HEK293 (cell line): ENCODE data around the gene DLG1.

ENCODE experiments used
- FEZF1 ChIP-seq: fragments of 450-650 bp; formaldehyde crosslinking; IDR thresholded peaks from 2 replicates; pipeline ENCODE4 v1.5.1; 2016; ENCODE audit warnings: missing biosample characterization, missing genetic modification characterization
- GLIS1 ChIP-seq: fragments of 450-650 bp; formaldehyde crosslinking; IDR thresholded peaks from 2 replicates; pipeline ENCODE4 v1.5.1; 2016; ENCODE audit warnings: missing biosample characterization, missing genetic modification characterization
- GLIS2 ChIP-seq: fragments of 450-650 bp; formaldehyde crosslinking; IDR thresholded peaks from 2 replicates; pipeline ENCODE4 v1.5.1; 2016; ENCODE audit warnings: missing biosample characterization, missing genetic modification characterization
- IKZF3 ChIP-seq: fragments of 450-650 bp; IDR thresholded peaks from 2 replicates; pipeline ENCODE4 v1.5.0; 2018; ENCODE audit warnings: missing biosample characterization, mild to moderate bottlenecking, missing genetic modification characterization, moderate library complexity
- PRDM4 ChIP-seq: fragments of 450-650 bp; formaldehyde crosslinking; IDR thresholded peaks from 2 replicates; pipeline ENCODE4 v1.5.1; 2017; ENCODE audit warnings: missing biosample characterization, missing genetic modification characterization
- TCF7L2 ChIP-seq: IDR thresholded peaks from 2 replicates; pipeline ENCODE4 v1.6.1; 2011; ENCODE audit warnings: low read depth, mild to moderate bottlenecking, inconsistent platforms, low read length, moderate library complexity, borderline replicate concordance
- ZBTB49 ChIP-seq: fragments of 450-650 bp; formaldehyde crosslinking; IDR thresholded peaks from 2 replicates; pipeline ENCODE4 v1.5.1; 2016; ENCODE audit warnings: missing biosample characterization, missing genetic modification characterization, low read depth
- ZBTB7A ChIP-seq: fragments of 450-650 bp; formaldehyde crosslinking; IDR thresholded peaks from 2 replicates; pipeline ENCODE4 v1.5.1; 2016; ENCODE audit warnings: low read depth, missing biosample characterization, missing genetic modification characterization
- ZBTB8A ChIP-seq: fragments of 450-650 bp; formaldehyde crosslinking; IDR thresholded peaks from 2 replicates; pipeline ENCODE4 v1.5.1; 2016; ENCODE audit warnings: missing biosample characterization, missing genetic modification characterization
- ZFHX2 ChIP-seq: fragments of 450-650 bp; formaldehyde crosslinking; conservative IDR thresholded peaks from 2 replicates; pipeline ENCODE4 v1.5.1; 2016; ENCODE audit warnings: missing biosample characterization, missing genetic modification characterization
- ZFP37 ChIP-seq: fragments of 450-650 bp; formaldehyde crosslinking; IDR thresholded peaks from 2 replicates; pipeline ENCODE4 v1.5.1; 2016; ENCODE audit warnings: missing biosample characterization, missing genetic modification characterization
- ZIC2 ChIP-seq: fragments of 450-650 bp; formaldehyde crosslinking; IDR thresholded peaks from 2 replicates; pipeline ENCODE4 v1.5.1; 2016; ENCODE audit warnings: missing biosample characterization, missing genetic modification characterization
- ZNF133 ChIP-seq: fragments of 450-650 bp; formaldehyde crosslinking; IDR thresholded peaks from 2 replicates; pipeline ENCODE4 v1.5.1; 2016; ENCODE audit warnings: missing biosample characterization, missing genetic modification characterization
- ZNF175 ChIP-seq: fragments of 450-650 bp; formaldehyde crosslinking; IDR thresholded peaks from 2 replicates; pipeline ENCODE4 v1.5.1; 2016; ENCODE audit warnings: missing biosample characterization, missing genetic modification characterization
- ZNF24 ChIP-seq: fragments of 450-650 bp; formaldehyde crosslinking; IDR thresholded peaks from 2 replicates; pipeline ENCODE4 v1.5.1; 2016; ENCODE audit warnings: missing biosample characterization, missing genetic modification characterization
- ZNF324 ChIP-seq: fragments of 450-650 bp; formaldehyde crosslinking; IDR thresholded peaks from 2 replicates; pipeline ENCODE4 v1.5.1; 2016; ENCODE audit warnings: missing biosample characterization, missing genetic modification characterization
- ZNF37A ChIP-seq: fragments of 450-650 bp; IDR thresholded peaks from 2 replicates; pipeline ENCODE4 v1.5.1; 2018; ENCODE audit warnings: missing biosample characterization, missing genetic modification characterization
- ZNF404 ChIP-seq: fragments of 450-650 bp; formaldehyde crosslinking; IDR thresholded peaks from 2 replicates; pipeline ENCODE4 v1.5.1; 2017; ENCODE audit warnings: missing biosample characterization, missing genetic modification characterization
- ZNF433 ChIP-seq: fragments of 450-650 bp; formaldehyde crosslinking; IDR thresholded peaks from 2 replicates; pipeline ENCODE4 v1.5.1; 2016; ENCODE audit warnings: missing biosample characterization, missing genetic modification characterization, low read depth
- ZNF48 ChIP-seq: fragments of 450-650 bp; formaldehyde crosslinking; IDR thresholded peaks from 2 replicates; pipeline ENCODE4 v1.5.1; 2016; ENCODE audit warnings: missing biosample characterization, missing genetic modification characterization
- ZNF549 ChIP-seq: fragments of 450-650 bp; IDR thresholded peaks from 2 replicates; pipeline ENCODE4 v1.5.1; 2018; ENCODE audit warnings: missing biosample characterization, missing genetic modification characterization, mild to moderate bottlenecking, inconsistent platforms, moderate library complexity
- ZNF600 ChIP-seq: fragments of 450-650 bp; formaldehyde crosslinking; IDR thresholded peaks from 2 replicates; pipeline ENCODE4 v1.5.1; 2016; ENCODE audit warnings: missing biosample characterization, missing genetic modification characterization
- ZNF768 ChIP-seq: fragments of 450-650 bp; formaldehyde crosslinking; IDR thresholded peaks from 2 replicates; pipeline ENCODE4 v1.5.1; 2018; ENCODE audit warnings: missing biosample characterization, mild to moderate bottlenecking, missing genetic modification characterization
- ZSCAN4 ChIP-seq: fragments of 450-650 bp; formaldehyde crosslinking; IDR thresholded peaks from 2 replicates; pipeline ENCODE4 v1.5.1; 2017; ENCODE audit warnings: missing biosample characterization, missing genetic modification characterization
- TF ChIP-seq, protein P1 (sequence below): fragments of 450-650 bp; formaldehyde crosslinking; IDR thresholded peaks from 2 replicates; pipeline ENCODE4 v1.5.1; 2016; ENCODE audit warnings: missing biosample characterization, missing genetic modification characterization
- TF ChIP-seq, protein P2 (sequence below): fragments of 450-650 bp; formaldehyde crosslinking; optimal IDR thresholded peaks from 2 replicates; pipeline ENCODE3; 2016; ENCODE audit warnings: missing biosample characterization, mild to moderate bottlenecking, missing genetic modification characterization
- TF ChIP-seq, protein P3 (sequence below): fragments of 450-650 bp; formaldehyde crosslinking; IDR thresholded peaks from 2 replicates; pipeline ENCODE4 v1.5.1; 2016; ENCODE audit warnings: missing biosample characterization, missing genetic modification characterization
- TF ChIP-seq, protein P4 (sequence below): fragments of 450-650 bp; formaldehyde crosslinking; IDR thresholded peaks from 2 replicates; pipeline ENCODE4 v1.5.1; 2016; ENCODE audit warnings: missing biosample characterization, missing genetic modification characterization

Gene DLG1

DNA sequence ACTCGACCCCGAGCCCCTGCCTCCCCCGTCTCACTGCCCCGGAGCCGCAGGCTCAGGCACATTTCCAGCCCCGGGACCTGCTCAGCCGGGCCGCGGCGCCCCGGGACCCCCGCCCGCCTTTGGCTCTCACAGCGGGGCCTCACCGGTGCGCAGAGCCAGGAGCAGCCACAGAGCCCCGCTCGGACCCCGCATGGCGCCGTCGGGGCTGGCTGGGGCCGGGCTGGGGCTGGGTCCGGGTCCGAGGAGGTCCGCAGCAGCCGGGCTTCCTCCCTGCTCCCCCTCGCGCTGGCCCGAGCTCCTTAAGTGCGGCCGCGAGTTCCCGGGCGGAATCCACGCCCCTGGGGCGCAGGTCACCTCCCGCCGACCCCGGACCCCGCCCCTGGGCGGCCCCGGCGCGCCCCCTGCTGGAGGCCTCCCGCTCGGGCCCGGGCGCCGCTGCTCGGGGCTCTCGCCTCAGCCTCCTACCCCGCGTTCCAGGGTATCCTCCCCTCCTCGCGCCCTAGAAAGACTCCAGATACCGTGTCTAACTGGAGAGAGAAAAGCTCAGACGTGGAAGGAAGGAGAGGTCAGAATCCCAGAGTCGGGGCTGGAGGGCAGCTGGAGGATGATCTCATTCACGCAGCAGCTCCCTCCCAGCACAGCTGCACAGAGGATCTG, 268.8 kb downstream of the DLG1 start, which contains the start of gene MELTF (continued):
- TF ChIP-seq ZBTB49 (tag by site-specific recombination) (no peak), FEZF1 (tag by site-specific recombination) (no peak), ZNF404 (tag by site-specific recombination) (no peak), GLIS1 (tag by site-specific recombination) (peak; percentile 31; the same call in 1 of the 2 replicates), GLIS2 (tag by site-specific recombination) (peak; percentile 51; the same call in 1 of the 2 replicates), ZNF600 (tag by site-specific recombination) (no peak), ZNF768 (tag by site-specific recombination) (no peak), ZFHX2 (tag by site-specific recombination) (no peak), ZFP37 (tag by site-specific recombination) (no peak), ZSCAN4 (tag by site-specific recombination) (no peak), ZBTB7A (tag by site-specific recombination) (no peak), ZNF175 (tag by site-specific recombination) (no peak), ZNF48 (tag by site-specific recombination) (no peak), ZNF133 (tag by site-specific recombination) (no peak), ZBTB8A (peak; percentile 47; the same call in 1 of the 2 replicates), TCF7L2 (no peak), ZNF37A (tag by site-specific recombination) (no peak), ZIC2 (peak; percentile 55), ZNF24 (tag by site-specific recombination) (no peak), ZNF324 (no peak), ZNF549 (tag by site-specific recombination) (no peak), PRDM4 (no peak), ZNF433 (tag by site-specific recombination) (no peak), IKZF3 (peak; percentile 74)
- TF ChIP-seq, protein P1, sequence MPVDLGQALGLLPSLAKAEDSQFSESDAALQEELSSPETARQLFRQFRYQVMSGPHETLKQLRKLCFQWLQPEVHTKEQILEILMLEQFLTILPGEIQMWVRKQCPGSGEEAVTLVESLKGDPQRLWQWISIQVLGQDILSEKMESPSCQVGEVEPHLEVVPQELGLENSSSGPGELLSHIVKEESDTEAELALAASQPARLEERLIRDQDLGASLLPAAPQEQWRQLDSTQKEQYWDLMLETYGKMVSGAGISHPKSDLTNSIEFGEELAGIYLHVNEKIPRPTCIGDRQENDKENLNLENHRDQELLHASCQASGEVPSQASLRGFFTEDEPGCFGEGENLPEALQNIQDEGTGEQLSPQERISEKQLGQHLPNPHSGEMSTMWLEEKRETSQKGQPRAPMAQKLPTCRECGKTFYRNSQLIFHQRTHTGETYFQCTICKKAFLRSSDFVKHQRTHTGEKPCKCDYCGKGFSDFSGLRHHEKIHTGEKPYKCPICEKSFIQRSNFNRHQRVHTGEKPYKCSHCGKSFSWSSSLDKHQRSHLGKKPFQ (tag by site-specific recombination): no peak
- TF ChIP-seq, protein P2, sequence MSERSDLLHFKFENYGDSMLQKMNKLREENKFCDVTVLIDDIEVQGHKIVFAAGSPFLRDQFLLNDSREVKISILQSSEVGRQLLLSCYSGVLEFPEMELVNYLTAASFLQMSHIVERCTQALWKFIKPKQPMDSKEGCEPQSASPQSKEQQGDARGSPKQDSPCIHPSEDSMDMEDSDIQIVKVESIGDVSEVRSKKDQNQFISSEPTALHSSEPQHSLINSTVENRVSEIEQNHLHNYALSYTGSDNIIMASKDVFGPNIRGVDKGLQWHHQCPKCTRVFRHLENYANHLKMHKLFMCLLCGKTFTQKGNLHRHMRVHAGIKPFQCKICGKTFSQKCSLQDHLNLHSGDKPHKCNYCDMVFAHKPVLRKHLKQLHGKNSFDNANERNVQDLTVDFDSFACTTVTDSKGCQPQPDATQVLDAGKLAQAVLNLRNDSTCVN (tag by site-specific recombination): peak; percentile 46
- TF ChIP-seq, protein P3, sequence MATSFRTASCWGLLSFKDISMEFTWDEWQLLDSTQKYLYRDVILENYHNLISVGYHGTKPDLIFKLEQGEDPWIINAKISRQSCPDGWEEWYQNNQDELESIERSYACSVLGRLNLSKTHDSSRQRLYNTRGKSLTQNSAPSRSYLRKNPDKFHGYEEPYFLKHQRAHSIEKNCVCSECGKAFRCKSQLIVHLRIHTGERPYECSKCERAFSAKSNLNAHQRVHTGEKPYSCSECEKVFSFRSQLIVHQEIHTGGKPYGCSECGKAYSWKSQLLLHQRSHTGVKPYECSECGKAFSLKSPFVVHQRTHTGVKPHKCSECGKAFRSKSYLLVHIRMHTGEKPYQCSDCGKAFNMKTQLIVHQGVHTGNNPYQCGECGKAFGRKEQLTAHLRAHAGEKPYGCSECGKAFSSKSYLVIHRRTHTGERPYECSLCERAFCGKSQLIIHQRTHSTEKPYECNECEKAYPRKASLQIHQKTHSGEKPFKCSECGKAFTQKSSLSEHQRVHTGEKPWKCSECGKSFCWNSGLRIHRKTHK: no peak
- TF ChIP-seq, protein P4, sequence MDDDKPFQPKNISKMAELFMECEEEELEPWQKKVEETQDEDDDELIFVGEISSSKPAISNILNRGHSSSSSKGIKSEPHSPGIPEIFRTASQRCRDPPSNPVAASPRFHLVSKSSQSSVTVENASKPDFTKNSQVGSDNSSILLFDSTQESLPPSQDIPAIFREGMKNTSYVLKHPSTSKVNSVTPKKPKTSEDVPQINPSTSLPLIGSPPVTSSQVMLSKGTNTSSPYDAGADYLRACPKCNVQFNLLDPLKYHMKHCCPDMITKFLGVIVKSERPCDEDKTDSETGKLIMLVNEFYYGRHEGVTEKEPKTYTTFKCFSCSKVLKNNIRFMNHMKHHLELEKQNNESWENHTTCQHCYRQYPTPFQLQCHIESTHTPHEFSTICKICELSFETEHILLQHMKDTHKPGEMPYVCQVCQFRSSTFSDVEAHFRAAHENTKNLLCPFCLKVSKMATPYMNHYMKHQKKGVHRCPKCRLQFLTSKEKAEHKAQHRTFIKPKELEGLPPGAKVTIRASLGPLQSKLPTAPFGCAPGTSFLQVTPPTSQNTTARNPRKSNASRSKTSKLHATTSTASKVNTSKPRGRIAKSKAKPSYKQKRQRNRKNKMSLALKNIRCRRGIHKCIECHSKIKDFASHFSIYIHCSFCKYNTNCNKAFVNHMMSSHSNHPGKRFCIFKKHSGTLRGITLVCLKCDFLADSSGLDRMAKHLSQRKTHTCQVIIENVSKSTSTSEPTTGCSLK: no peak
